Cardiac fibroblast (primary cell): ENCODE measurements around the gene TTLL12.

Source experiments
- DNase-seq, 2 donors: peaks; one replicate each; pipeline versions ENCODE4 v3.0.0 to v3.0.0-alpha.2; 2010; ENCODE audit warnings: low read depth in 2 of 2
- H3K4me3 ChIP-seq, 2 donors: replicated peaks in 1 of 2; 1 replicate in 1 of 2; 2 replicates in 1 of 2; pipeline ENCODE4 v1.5.1; 2011; ENCODE audit warnings: low read depth in 2 of 2, low read length in 2 of 2, mild to moderate bottlenecking in 2 of 2, moderate library complexity in 1 of 2
- TF ChIP-seq, protein P1 (sequence below): IDR thresholded peaks from one replicate; pipeline ENCODE4 v1.5.1; 2011; ENCODE audit warnings: low read depth, mild to moderate bottlenecking, low read length, inconsistent platforms

TTLL12 gene

DNA sequence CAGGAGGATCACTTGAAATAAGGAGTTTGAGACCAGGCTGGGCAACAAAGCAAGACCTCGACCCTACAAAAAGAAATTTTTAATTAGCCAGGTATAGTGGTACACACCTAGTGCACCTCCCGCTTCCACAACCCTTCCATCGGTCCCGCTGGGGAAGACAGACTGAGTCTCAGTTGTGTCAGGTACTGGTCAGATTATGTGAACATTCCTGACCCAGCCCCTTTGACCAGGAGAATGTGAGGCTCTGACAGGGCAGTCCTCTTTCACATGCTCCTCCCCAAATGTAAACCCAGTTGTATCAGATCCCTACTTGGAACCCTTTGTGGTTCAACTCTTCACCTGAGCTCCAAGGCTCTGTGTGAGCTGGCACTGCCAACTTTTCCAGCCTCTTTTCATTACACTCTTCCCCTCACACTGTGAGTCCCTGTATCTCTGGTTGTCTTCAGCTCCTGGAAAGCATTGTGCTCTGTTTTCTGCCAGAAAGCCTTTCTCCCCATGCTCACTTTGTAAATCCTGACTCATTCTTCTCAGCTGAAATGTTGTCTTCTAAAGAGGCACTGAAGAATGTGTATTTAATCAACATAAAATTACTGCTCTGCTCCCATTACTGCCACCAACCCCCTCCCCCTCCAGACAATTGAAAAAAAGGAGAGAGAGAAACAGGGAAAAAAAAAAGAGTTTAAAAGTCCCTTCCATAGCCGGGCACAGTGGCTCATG is 2.1 kb upstream of the TTLL12 start:
- TF ChIP-seq, protein P1, sequence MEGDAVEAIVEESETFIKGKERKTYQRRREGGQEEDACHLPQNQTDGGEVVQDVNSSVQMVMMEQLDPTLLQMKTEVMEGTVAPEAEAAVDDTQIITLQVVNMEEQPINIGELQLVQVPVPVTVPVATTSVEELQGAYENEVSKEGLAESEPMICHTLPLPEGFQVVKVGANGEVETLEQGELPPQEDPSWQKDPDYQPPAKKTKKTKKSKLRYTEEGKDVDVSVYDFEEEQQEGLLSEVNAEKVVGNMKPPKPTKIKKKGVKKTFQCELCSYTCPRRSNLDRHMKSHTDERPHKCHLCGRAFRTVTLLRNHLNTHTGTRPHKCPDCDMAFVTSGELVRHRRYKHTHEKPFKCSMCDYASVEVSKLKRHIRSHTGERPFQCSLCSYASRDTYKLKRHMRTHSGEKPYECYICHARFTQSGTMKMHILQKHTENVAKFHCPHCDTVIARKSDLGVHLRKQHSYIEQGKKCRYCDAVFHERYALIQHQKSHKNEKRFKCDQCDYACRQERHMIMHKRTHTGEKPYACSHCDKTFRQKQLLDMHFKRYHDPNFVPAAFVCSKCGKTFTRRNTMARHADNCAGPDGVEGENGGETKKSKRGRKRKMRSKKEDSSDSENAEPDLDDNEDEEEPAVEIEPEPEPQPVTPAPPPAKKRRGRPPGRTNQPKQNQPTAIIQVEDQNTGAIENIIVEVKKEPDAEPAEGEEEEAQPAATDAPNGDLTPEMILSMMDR, result no peak
- no peak for DNase-seq
- no peak overlapping the region for H3K4me3 ChIP-seq

GRCh38 chr22:43187171-43188099 is 501 bp upstream of the TTLL12 start:
- DNase-seq, result peak; percentile 93 to 96
- TF ChIP-seq, protein P1, result no peak
- peak overlapping the region; percentile 49 to 54 for H3K4me3 ChIP-seq

GRCh38 chr22:43185860-43186261 is 1.1 kb downstream of the TTLL12 start:
- TF ChIP-seq, protein P1, result no peak
- peak overlapping the region; percentile 70 to 71 for H3K4me3 ChIP-seq
- DNase-seq, result peak in 1 of 2 donors; percentile 48

GRCh38 chr22:43183496-43184277 is 3.2 kb downstream of the TTLL12 start:
- peak; percentile 44 to 90 for DNase-seq

DNA sequence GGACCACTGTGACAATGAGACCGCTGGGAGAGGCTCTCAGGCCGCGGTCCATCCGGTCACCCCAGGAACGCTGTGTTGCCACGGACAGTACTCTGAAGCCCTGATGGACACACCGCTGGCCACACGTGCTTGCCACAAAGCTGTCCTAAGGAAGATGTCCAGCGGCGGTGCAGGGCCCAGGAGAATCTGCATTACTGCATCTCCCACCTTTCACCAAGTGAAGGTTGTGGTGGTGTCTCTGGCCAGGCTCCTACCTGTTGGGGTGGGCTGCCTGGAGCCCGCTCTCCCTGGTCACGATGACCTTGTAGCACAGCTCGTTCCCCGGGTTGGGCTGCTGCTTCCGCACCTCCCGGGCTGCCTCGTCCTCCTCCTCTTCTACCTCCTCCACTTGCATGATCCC is 4.2 kb downstream of the TTLL12 start:
- TF ChIP-seq, protein P1, result no peak
- DNase-seq, result no peak

More at GRCh38 chr22:43183496-43184277, 3.2 kb downstream of the TTLL12 start:
- no peak overlapping the region for H3K4me3 ChIP-seq
- TF ChIP-seq, protein P1, result no peak

DNA sequence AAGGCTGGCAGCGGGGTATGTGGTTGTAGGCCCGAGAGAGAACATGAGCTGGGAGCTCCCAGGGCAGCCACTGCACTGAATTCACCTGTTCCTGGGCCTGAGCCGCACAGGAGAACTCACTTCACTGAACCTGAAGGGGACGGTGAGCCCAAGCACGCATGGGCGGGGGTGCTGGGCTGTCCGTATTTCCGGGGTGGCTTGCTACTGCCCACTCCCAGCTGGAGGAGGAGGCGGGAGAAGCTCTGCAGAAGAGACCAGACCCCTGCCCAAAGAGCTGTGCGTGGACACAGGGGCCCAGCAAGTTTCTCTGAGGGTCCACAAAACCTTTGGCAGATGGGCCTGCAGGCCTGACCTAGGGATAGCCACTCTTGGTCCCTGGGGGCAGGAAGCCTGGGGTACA is 4.8 kb downstream of the TTLL12 start:
- no peak for DNase-seq
- TF ChIP-seq, protein P1, result no peak

More for the DNA sequence above, 4.2 kb downstream of the TTLL12 start:
- no peak overlapping the region for H3K4me3 ChIP-seq

More for the DNA sequence above, 4.8 kb downstream of the TTLL12 start:
- H3K4me3 ChIP-seq, result no peak overlapping the region
